ENCODE measurements around the gene TSC22D3. TPM values are rescaled to one million over a fixed set of nuclear protein-coding genes. Genes with fewer than 3 reads are reported as not detected.

The TSC22D3 gene
- total and polyA plus RNA-seq, 2 experiments from 2014 or later, result 455 to 647 TPM

DNA sequence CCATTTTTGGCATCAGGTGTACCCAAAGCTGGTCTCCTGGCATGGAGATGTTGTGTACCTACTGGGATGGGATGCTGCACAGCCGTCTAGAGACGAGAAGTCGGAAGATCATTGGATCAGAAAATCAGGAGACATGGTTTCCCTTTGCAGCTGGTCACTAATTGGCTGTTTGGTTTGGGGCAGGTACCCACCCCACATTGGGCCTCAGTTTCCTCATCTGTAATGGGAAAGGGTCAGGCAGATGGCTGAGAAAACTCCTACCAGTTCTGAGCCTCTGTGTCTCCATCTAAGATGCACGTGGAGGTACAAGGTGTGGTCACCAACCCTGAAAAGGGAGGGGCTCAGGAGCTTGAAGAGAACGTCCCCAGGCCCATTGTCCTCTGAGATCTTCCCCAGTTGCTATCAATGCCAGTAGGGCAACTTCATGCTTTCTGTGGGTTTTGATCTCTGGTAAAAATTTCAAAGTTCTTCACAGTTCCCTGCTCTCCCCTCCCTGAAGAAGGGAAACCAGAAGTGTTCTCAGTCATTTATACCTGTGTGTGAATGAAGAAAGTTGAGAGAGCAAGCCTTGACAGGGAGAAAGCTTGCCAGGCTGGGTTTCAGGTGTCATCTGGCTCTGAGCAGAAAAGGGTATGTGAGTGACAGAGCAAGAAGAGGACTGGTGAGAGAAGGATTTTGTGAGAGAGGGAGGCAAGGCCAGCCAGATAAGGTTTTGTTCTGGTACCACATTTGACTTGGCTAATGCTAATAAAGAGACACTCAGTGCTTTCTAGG is 15.1 kb downstream of the TSC22D3 start:
- 85% methylated on average over 5 of the region's 5 CpGs for WGBS (ENCODE audit: low lambda C conversion rate, missing lambda C conversion rate)
- no peak for DNase-seq (ENCODE audit: low spot score)
- Histone ChIP-seq H3K9me2 (replicated peaks; ENCODE audit: insufficient read depth) (no peaks in the 10 kb centered on the region), H3K4me3 (no peak overlapping the region), H3K9me3 (ENCODE audit: low read depth) (no peaks in the 10 kb centered on the region), H3K79me2 (peaks cover 7% of the 10 kb centered on the region), H3K4me2 (no peak overlapping the region), H3K36me3 (replicated peaks; ENCODE audit: insufficient read depth, low read depth) (no peaks in the 10 kb centered on the region), H4K20me1 (ENCODE audit: insufficient read depth, poor library complexity, severe bottlenecking) (no peaks in the 10 kb centered on the region), H3K27me3 (no peaks in the 10 kb centered on the region), H2AFZ (no peak overlapping the region), H3K4me1 (ENCODE audit: insufficient read depth) (no peaks in the 10 kb centered on the region), H3K27ac (no peak overlapping the region)
- TF ChIP-seq, protein P1, sequence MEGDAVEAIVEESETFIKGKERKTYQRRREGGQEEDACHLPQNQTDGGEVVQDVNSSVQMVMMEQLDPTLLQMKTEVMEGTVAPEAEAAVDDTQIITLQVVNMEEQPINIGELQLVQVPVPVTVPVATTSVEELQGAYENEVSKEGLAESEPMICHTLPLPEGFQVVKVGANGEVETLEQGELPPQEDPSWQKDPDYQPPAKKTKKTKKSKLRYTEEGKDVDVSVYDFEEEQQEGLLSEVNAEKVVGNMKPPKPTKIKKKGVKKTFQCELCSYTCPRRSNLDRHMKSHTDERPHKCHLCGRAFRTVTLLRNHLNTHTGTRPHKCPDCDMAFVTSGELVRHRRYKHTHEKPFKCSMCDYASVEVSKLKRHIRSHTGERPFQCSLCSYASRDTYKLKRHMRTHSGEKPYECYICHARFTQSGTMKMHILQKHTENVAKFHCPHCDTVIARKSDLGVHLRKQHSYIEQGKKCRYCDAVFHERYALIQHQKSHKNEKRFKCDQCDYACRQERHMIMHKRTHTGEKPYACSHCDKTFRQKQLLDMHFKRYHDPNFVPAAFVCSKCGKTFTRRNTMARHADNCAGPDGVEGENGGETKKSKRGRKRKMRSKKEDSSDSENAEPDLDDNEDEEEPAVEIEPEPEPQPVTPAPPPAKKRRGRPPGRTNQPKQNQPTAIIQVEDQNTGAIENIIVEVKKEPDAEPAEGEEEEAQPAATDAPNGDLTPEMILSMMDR (IDR thresholded peaks at IDR 0.05; ENCODE audit: poor library complexity), result no peak
- no peak for TF ChIP-seq EZH2 (IDR thresholded peaks at IDR 0.05; ENCODE audit: borderline replicate concordance)

DNA sequence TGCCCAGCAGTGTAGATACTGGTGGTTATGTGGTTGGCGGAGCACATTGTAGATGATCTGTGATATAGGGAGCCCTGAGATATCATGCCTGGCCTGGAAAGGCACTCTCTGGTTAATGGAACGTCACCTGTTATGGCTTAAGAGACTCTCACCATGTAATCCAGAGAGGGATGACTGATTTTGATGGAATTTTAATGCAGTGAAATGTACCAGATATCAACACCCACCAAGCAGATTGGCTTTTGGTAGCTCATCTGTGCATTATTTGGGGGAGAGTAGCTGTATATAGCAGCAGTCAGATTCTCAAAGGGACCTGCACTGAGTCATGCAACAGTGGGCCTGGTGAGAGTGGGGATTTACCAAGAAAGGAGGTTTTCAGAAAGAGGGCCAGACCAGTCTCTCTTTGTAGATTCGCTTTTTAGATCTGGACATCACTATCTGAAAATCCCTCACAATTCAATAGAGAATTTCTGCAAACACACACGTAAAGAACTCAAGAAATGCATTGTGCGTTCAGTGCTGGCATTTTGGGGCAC is 17.3 kb downstream of the TSC22D3 start:
- Histone ChIP-seq H3K9me3 (ENCODE audit: low read depth) (no peaks in the 10 kb centered on the region), H3K4me1 (ENCODE audit: insufficient read depth) (no peaks in the 10 kb centered on the region), H3K9me2 (replicated peaks; ENCODE audit: insufficient read depth) (no peaks in the 10 kb centered on the region), H3K4me3 (no peak overlapping the region), H2AFZ (no peak overlapping the region), H3K36me3 (replicated peaks; ENCODE audit: insufficient read depth, low read depth) (no peaks in the 10 kb centered on the region), H3K79me2 (peaks cover 7% of the 10 kb centered on the region), H3K4me2 (no peak overlapping the region), H3K27ac (no peak overlapping the region), H4K20me1 (ENCODE audit: insufficient read depth, poor library complexity, severe bottlenecking) (peaks cover 2% of the 10 kb centered on the region), H3K27me3 (no peaks in the 10 kb centered on the region)
- no peak for DNase-seq (ENCODE audit: low spot score)
- WGBS (ENCODE audit: low lambda C conversion rate, missing lambda C conversion rate), result 93% methylated on average over 5 of the region's 5 CpGs
- TF ChIP-seq EZH2 (IDR thresholded peaks at IDR 0.05; ENCODE audit: borderline replicate concordance) (no peak), EZH2phosphoT487 (IDR thresholded peaks at IDR 0.05; ENCODE audit: low read depth, severe bottlenecking, unreplicated experiment) (no peak)
- TF ChIP-seq, protein P1 (IDR thresholded peaks at IDR 0.05; ENCODE audit: poor library complexity), result no peak

DNA sequence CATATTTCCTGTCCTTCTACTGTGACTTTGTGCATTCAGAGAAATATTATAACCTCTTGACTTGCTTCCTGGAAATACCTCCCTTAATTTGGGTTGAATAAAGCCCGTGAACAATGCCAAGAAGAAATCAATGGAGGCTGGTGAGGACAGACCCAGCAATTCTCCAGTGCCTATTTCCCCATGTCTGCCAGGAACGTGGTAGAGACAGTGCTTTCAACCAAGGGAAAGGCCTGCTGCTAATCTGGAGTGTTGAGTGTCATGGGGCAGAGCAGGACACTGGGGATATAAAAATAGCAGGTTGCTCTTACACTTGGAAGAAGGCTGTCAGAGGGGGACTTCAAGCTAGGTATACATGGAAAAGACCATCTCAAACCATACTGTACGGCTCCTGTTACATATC is 19.9 kb downstream of the TSC22D3 start:
- Histone ChIP-seq H3K27ac (no peak overlapping the region), H3K27me3 (no peaks in the 10 kb centered on the region), H2AFZ (no peak overlapping the region), H3K4me3 (no peak overlapping the region), H3K9me3 (ENCODE audit: low read depth) (no peaks in the 10 kb centered on the region), H3K4me2 (no peak overlapping the region), H3K79me2 (peaks cover 3% of the 10 kb centered on the region), H3K9me2 (replicated peaks; ENCODE audit: insufficient read depth) (no peaks in the 10 kb centered on the region), H3K4me1 (ENCODE audit: insufficient read depth) (no peaks in the 10 kb centered on the region), H3K36me3 (replicated peaks; ENCODE audit: insufficient read depth, low read depth) (no peaks in the 10 kb centered on the region), H4K20me1 (ENCODE audit: insufficient read depth, poor library complexity, severe bottlenecking) (peaks cover 2% of the 10 kb centered on the region)
- no peak for DNase-seq (ENCODE audit: low spot score)
- TF ChIP-seq EZH2 (IDR thresholded peaks at IDR 0.05; ENCODE audit: borderline replicate concordance) (no peak), EZH2phosphoT487 (IDR thresholded peaks at IDR 0.05; ENCODE audit: low read depth, severe bottlenecking, unreplicated experiment) (no peak)
- TF ChIP-seq, protein P1 (IDR thresholded peaks at IDR 0.05; ENCODE audit: poor library complexity), result no peak
- WGBS (ENCODE audit: low lambda C conversion rate, missing lambda C conversion rate), result 84% methylated on average over 3 of the region's 3 CpGs

Data from hepatocyte (in vitro differentiated cells).